Mucosa of descending colon (tissue), 3 donors: ENCODE data around the gene TRABD2B. TPM values are rescaled to one million over a fixed set of nuclear protein-coding genes. Genes with fewer than 3 reads are reported as not detected.
"Not testable (repeated sequence)": the region's sequence is repeated elsewhere in the genome, so short reads cannot be mapped to it uniquely, and the experiment has no call there.

ENCODE experiments used
- ATAC-seq: fragments of 200-7000 bp; cut with Tn5 transposase; one replicate; pipeline ENCODE4 v1.9.1; 2020; ENCODE audit warnings: mild to moderate bottlenecking, moderate library complexity
- DNase-seq, 3 donors: peaks; one replicate each; pipeline ENCODE4 v3.0.0-alpha.2; 2020
- H3K36me3 ChIP-seq: fragments of 200-600 bp; one replicate; pipeline ENCODE4 v1.8.0; 2021; ENCODE audit warnings: low read depth, mild to moderate bottlenecking
- H3K4me1 ChIP-seq: fragments of 200-600 bp; one replicate; pipeline ENCODE4 v1.8.0; 2021; ENCODE audit warnings: low read depth, mild to moderate bottlenecking
- H3K4me3 ChIP-seq: fragments of 200-600 bp; one replicate; pipeline ENCODE4 v1.8.0; 2021; ENCODE audit warnings: mild to moderate bottlenecking
- H3K9me3 ChIP-seq: fragments of 200-600 bp; one replicate; pipeline ENCODE4 v1.8.0; 2021; ENCODE audit warnings: mild to moderate bottlenecking
- intact Hi-C, 2 donors: fragments of 100-400 bp; cut with DNase I in 1 of 2; cut with micrococcal nuclease in 1 of 2; formaldehyde crosslinking; loops; one replicate each; pipeline versions ENCODE4 v1.11.0 to v1.11.1; 2022; cut with DNase I, micrococcal nuclease
- total RNA-seq, 3 donors: library from RNA; stranded (reverse); fragmentation: NEBNext Ultra II Directional in 2 of 3; extraction: Animal tissue kit (Norgen Biotek cat#: 25700) in 2 of 3; gene quantifications; one replicate each; pipeline versions ENCODE4 v1.2.1 to v1.2.4, GENCODE V29; 2021 to 2023
- TF ChIP-seq, protein P1 (sequence below): fragments of 200-600 bp; IDR thresholded peaks from one replicate; pipeline ENCODE4 v1.8.0; 2022; ENCODE audit warnings: antibody characterized with exemption, mild to moderate bottlenecking
- donor health status: DM: no; HTN: no; CAD: no; lungs with moderate emphysema.
- donor health status: DM: no; HTN: no; CAD: no.
- donor health status: DM: no; HTN: yes; CAD: no.

Gene TRABD2B
- total RNA-seq, 3 donors from 2014 or later, result 0.35 to 2.0 (median 2.0) TPM

DNA sequence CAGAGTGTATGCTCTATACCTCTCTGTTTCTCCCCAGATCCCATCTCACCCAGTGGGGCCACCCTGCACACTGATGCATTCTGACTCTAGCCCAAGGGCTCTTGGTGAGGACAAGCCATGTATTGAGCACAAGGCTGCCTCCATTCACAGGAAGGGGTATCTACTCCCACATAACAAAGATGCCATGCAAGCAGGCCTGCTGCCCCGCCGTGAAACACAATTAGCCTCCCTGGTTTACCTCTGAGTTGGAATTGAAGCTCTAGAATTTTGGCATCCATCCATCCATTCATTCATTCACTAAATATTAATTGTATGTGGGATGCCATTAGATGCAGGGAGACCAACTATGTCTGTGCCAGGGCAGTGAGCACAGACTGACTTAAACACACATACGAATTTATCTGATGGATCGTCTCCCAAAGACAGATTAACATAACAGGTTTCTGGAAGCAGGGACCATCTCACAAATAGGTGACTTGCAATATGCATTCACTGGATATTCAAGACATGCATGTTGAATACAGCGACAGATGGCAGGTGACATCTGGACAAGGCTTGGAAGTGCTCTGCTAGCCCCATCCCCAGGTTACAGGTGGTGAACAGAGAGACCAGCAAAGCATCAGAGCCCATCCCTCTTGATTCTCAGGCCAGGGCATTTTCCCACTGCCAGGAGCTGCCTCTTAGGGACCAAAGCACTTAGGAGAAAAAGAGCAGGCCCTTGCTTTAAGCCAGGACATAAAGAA, 34.3 kb downstream of the TRABD2B start:
- Histone ChIP-seq H3K36me3 (no peaks in the 10 kb centered on the region), H3K4me3 (no peak overlapping the region), H3K9me3 (no peaks in the 10 kb centered on the region), H3K4me1 (no peaks in the 10 kb centered on the region)
- no peak for ATAC-seq
- intact Hi-C loops, result no loop called here
- no peak for DNase-seq
- TF ChIP-seq, protein P1, sequence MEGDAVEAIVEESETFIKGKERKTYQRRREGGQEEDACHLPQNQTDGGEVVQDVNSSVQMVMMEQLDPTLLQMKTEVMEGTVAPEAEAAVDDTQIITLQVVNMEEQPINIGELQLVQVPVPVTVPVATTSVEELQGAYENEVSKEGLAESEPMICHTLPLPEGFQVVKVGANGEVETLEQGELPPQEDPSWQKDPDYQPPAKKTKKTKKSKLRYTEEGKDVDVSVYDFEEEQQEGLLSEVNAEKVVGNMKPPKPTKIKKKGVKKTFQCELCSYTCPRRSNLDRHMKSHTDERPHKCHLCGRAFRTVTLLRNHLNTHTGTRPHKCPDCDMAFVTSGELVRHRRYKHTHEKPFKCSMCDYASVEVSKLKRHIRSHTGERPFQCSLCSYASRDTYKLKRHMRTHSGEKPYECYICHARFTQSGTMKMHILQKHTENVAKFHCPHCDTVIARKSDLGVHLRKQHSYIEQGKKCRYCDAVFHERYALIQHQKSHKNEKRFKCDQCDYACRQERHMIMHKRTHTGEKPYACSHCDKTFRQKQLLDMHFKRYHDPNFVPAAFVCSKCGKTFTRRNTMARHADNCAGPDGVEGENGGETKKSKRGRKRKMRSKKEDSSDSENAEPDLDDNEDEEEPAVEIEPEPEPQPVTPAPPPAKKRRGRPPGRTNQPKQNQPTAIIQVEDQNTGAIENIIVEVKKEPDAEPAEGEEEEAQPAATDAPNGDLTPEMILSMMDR, result no peak

DNA sequence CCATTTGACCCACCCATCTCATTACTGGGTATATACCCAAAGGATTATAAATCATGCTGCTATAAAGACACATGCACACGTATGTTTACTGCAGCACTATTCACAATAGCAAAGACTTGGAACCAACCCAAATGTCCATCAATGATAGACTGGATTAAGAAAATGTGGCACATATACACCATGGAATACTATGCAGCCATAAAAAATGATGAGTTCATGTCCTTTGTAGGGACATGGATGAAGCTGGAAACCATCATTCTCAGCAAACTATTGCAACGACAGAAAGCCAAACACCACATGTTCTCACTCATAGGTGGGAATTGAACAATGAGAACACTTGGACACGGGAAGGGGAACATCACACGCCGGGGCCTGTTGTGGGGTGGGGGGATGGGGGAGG, 35.4 kb downstream of the TRABD2B start:
- DNase-seq, H3K9me3 ChIP-seq, ATAC-seq, H3K4me3 ChIP-seq, H3K4me1 ChIP-seq, H3K36me3 ChIP-seq, intact Hi-C loops: not testable (repeated sequence)

DNA sequence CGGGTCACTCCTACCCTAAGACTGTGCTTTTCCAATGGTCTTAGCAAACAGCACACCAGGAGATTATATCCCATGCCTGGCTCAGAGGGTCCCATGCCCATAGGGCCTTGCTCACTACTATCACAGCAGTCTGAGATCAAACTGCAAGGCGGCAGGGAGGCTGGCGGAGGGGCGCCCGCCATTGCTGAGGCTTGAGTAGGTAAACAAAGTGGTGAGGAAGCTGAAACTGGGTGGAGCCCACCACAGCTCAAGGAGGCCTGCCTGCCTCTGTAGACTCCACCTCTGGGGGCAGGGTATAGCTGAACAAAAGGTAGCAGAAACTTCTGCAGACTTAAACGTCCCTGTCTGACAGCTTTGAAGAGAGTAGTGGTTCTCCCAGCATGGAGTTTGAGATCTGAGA, 40.7 kb downstream of the TRABD2B start:
- ATAC-seq, H3K36me3 ChIP-seq, DNase-seq, intact Hi-C loops, H3K4me3 ChIP-seq, H3K4me1 ChIP-seq, H3K9me3 ChIP-seq: not testable (repeated sequence)

DNA sequence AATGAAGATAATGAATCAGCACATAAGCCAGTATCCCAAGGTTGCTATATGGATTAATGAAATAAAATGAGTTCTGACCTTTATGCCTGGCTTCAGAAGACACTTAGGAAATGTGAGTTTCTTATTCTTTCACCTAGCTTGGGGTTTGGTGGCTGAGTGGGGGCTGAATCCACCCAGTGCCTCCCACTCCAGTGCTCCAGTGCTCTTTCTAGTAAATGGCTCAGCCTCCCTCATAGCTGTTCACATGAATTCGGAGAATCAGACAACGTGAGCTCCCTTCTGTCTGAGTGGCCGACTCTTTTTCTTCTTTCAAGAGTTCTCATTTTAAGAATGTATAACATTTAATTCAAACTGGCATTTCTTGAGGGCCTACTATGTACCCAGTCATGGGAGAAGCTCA, 43.5 kb downstream of the TRABD2B start:
- intact Hi-C loops, result no loop called here
- no peaks in the 10 kb centered on the region for H3K4me1 ChIP-seq
- H3K36me3 ChIP-seq, result no peaks in the 10 kb centered on the region
- ATAC-seq (no peak), DNase-seq (no peak)
- H3K4me3 ChIP-seq, result no peak overlapping the region
- H3K9me3 ChIP-seq, result no peaks in the 10 kb centered on the region
- TF ChIP-seq, protein P1, result no peak

DNA sequence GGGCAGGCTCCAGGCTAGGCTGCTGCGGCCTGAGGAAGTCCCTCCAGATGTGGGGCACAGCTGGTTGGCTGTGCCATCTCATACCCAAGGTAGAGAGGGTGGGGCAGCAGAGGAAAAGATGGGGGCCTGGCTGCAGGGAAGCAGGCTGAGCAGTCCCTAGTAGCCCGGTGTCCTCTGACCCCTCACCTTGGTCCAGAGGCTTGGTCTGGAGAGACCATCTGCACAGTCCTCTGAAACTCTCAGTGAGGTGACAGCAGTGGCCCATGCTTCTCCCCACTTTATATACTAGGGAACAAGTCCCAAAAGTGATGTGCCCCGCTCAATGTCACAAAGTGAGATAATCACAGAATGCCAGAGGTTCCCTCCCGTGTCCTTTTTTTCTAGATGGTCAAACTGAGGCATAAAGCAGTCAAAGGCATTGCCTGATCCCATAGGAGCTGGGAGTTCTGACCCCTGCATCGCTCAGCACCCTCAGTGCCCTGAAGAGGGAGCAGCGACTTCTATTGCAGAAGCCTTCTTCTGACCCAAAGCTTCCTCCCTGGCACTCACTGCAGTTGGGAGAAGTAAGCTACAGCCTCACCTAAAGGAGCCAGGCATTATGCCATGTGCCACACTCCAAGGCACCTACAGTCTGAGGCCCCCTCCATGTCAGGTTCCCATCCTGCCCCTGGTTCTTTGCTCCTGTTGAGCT, 45.5 kb downstream of the TRABD2B start:
- Histone ChIP-seq H3K36me3 (no peaks in the 10 kb centered on the region), H3K9me3 (no peaks in the 10 kb centered on the region), H3K4me3 (no peak overlapping the region), H3K4me1 (peaks cover 5% of the 10 kb centered on the region)
- TF ChIP-seq, protein P1, result no peak
- no peak for ATAC-seq
- no peak for DNase-seq
- intact Hi-C loops, result no loop called here

DNA sequence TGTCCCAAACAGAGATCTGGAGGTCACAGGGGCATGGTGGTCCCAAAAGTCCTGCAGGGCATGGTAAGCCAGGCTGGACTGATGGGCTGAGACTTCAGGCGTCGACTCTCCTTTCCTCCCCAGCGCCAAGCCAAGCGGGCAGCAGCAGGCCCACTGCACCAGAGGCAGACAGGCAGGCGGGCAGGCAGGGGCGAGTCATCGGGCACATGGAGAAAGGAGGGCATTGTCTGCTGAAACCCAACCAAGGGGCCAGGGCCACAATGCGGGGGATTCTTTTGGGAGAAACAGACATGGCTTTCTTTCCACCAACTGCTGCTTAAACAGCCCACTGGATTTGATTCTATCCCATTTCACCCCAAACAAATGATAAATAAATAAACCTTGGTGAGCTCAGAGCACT, 46.2 kb downstream of the TRABD2B start:
- intact Hi-C loops, result no loop called here
- no peaks in the 10 kb centered on the region for H3K9me3 ChIP-seq
- TF ChIP-seq, protein P1, result no peak
- peaks cover 5% of the 10 kb centered on the region for H3K4me1 ChIP-seq
- ATAC-seq (no peak), DNase-seq (no peak)
- H3K4me3 ChIP-seq, result no peak overlapping the region
- no peaks in the 10 kb centered on the region for H3K36me3 ChIP-seq
